ENCODE results near the gene PCK2. TPM values are rescaled to one million over a fixed set of nuclear protein-coding genes. Genes with fewer than 3 reads are reported as not detected.
A peak's percentile ranks its signal among the peaks of the same experiment; 100 is the strongest.

The PCK2 gene
- total and polyA plus RNA-seq, 2 donors (not counting 3 experiments of a cell fraction or from before 2014, with no cell fraction given), result 23.5 to 24.5 TPM

DNA sequence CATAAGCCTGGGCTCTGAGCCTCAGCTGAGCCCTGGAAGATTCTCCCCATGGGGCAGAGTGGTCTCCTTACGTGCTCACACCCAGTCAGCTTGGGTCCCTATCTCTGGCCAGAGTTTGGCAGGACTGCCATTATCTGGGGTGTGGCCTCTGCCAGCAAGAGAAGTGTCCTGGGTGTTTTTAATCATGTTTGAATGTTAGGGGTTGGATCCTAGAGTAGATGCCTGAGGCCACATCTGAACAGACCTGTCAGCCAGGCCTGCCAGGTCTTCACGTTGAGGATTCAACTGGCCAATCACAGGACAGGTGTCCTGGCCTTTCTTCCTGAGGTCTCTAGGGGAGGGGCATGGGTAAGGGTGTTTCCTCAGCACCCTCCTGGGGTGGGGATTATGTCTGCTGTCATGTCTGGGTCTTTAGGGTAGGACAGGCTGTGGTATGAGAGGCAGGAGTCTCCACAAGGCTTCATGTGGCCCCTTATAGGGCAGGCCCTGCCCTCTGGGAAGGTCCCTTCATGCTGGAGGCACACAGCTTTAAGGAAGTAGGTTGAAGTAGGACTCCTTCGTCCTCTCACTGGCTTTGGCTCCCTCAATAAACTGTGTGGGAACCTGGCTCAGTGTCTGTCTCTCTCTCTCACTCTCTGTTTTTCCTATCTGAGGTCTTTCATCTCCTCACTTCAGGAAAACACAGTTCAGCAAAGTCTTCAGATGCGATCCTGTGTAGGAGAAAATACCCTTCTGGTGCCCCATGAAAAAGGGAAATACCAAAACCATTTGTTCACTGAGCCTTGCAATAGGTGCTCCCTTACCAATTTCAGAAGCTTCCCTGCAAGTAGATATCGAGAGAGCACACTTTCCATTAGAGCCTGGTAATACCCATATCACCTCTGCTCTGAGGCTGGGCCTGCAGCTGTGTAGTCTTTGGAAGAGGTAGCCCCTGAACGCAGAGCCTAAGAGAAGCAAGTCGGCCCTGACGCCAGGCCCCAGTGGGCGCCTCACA lies 29.6 kb downstream of the PCK2 start:
- Histone ChIP-seq H3K36me3 (ENCODE audit: control insufficient read depth in 2 of 2, extremely low read depth in 1 of 2, insufficient read depth in 2 of 2, low read length in 2 of 2) (peaks cover 7 to 31% of the 10 kb centered on the region in 2 experiments), H3K9ac (replicated peaks; ENCODE audit: extremely low read depth, insufficient read depth, low read length) (no peak overlapping the region), H3K4me2 (ENCODE audit: insufficient read depth, low read length) (no peak overlapping the region), H3K4me1 (ENCODE audit: control insufficient read depth, extremely low read depth, insufficient read depth, low read length) (no peaks in the 10 kb centered on the region), H3K9me3 (replicated peaks; ENCODE audit: control insufficient read depth, insufficient read depth, low read length) (no peaks in the 10 kb centered on the region), H3K27me3 (ENCODE audit: control insufficient read depth in 2 of 2, insufficient read depth in 2 of 2, low read length in 2 of 2) (no peaks in the 10 kb centered on the region), H3K27ac (ENCODE audit: insufficient read depth, low read depth, low read length) (no peak overlapping the region), H2AFZ (ENCODE audit: low read depth, low read length) (no peak overlapping the region), H3K79me2 (ENCODE audit: control insufficient read depth, insufficient read depth, low read length) (no peaks in the 10 kb centered on the region), H3K9me1 (replicated peaks; ENCODE audit: control insufficient read depth, extremely low read depth, insufficient read depth, low read length) (no peaks in the 10 kb centered on the region), H4K20me1 (replicated peaks; ENCODE audit: control insufficient read depth, extremely low read depth, insufficient read depth, low read length) (no peaks in the 10 kb centered on the region), H3K4me3 (replicated peaks in 1 of 3; ENCODE audit: insufficient read depth in 1 of 3, low read depth in 1 of 3, low read length in 3 of 3) (no peak overlapping the region)
- dilution Hi-C loops (cut with MboI; ENCODE audit: extremely low pct_ligation_motif_present, low sequenced_read_pairs), result no loop called here
- FAIRE-seq, result no peak
- intact Hi-C loops (cut with micrococcal nuclease), result no loop called here
- TF ChIP-seq EZH2 (IDR thresholded peaks at IDR 0.05; ENCODE audit: borderline replicate concordance, low read depth, low read length, severe bottlenecking), result no peak
- TF ChIP-seq, protein P1, sequence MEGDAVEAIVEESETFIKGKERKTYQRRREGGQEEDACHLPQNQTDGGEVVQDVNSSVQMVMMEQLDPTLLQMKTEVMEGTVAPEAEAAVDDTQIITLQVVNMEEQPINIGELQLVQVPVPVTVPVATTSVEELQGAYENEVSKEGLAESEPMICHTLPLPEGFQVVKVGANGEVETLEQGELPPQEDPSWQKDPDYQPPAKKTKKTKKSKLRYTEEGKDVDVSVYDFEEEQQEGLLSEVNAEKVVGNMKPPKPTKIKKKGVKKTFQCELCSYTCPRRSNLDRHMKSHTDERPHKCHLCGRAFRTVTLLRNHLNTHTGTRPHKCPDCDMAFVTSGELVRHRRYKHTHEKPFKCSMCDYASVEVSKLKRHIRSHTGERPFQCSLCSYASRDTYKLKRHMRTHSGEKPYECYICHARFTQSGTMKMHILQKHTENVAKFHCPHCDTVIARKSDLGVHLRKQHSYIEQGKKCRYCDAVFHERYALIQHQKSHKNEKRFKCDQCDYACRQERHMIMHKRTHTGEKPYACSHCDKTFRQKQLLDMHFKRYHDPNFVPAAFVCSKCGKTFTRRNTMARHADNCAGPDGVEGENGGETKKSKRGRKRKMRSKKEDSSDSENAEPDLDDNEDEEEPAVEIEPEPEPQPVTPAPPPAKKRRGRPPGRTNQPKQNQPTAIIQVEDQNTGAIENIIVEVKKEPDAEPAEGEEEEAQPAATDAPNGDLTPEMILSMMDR (IDR thresholded peaks at IDR 0.05; ENCODE audit: extremely low read depth in 1 of 2, insufficient read depth in 1 of 2, low read depth in 1 of 2, low read length in 2 of 2), result no peak
- TF ChIP-seq POLR2AphosphoS5 (IDR thresholded peaks at IDR 0.05; ENCODE audit: insufficient read depth, low read depth, low read length), result no peak
- no peak for TF ChIP-seq MYC (IDR thresholded peaks at IDR 0.05; ENCODE audit: low read depth, low read length)
- DNase-seq (ENCODE audit: low read depth, low spot score), result no peak
- ChIA-PET POLR2A (interaction anchor here (1.2 kb wide), 1 partner anchor 9 kb away, joined by 3 read pairs; no protein-coding TSS in a partner anchor), CTCF (interaction anchor here (1.3 to 1.4 kb wide), 1 partner anchor 37 kb away, joined by 3 to 5 read pairs; the partner anchor contains the start of gene IRF9)
- TSS peak; percentile 31 for BruUV-seq (replicated peaks)
